Activated CD8-positive, alpha-beta memory T cell treated with anti-CD3 and anti-CD28 coated beads for 48 hours (primary cell): ENCODE results near the gene DHRS13.
"Not testable (repeated sequence)": the region's sequence is repeated elsewhere in the genome, so short reads cannot be mapped to it uniquely, and the experiment has no call there.

Experiments used
- DNase-seq, 3 experiments: peaks; one replicate each; pipeline ENCODE4 v3.0.0-alpha.2; 2020; ENCODE audit warnings: low read depth in 2 of 3, low spot score in 2 of 3

Gene DHRS13

GRCh38 chr17:28937044-28937729 lies 34.3 kb upstream of the DHRS13 start:
- no peak for DNase-seq

DNA sequence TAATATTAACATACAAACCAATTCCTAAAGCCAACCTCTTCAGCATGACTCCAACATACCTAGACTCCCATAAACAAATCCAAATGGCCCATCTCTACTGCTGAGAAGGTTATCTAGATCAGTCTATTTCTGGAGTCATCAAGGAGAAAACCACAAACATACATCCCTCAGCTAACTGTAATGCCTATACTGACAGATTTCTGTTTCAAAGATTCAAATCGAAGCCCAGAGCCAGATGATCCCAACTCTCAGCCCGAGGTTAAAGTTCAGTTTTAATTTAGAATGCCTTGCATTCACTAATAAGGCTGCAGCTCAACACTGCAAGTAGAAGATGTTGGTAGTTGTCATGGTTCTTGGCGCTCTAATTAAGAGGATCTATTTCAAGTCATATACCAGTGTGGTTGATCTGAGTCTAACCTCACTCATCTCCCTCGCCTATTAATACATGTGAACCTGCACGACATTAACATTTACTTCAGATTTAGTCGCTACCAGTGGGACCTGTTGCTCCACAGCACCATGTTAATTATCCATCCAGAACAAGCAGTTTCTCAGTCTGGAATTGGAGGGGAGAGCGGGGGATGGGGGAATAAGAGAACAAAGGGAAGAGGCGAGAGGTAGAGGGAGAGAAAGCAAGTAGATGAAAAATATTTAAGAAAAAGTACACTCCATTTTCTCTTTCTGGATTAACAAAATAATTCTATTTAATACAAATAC lies 33.0 kb upstream of the DHRS13 start:
- no peak for DNase-seq

DNA sequence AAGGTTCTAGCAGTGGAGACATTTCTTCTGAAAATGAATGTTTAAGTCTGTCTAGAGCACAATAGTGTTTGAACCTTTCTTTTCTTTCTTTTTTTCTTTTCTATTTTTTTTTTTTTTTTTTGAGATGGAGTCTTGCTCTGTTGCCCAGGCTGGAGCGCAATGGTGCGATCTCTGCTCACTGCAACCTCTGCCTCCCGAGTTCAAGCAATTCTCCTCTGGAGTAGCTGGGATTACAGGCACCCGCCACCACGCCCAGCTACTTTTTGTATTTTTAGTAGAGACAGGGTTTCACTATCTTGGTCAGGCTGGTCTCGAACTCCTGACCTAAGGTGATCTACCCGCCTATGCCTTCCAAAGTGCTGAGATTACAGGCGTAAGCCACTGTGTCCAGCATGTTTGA lies 31.6 kb upstream of the DHRS13 start:
- not testable (repeated sequence) for DNase-seq

GRCh38 chr17:28929787-28930186 lies 26.9 kb upstream of the DHRS13 start:
- no peak for DNase-seq

DNA sequence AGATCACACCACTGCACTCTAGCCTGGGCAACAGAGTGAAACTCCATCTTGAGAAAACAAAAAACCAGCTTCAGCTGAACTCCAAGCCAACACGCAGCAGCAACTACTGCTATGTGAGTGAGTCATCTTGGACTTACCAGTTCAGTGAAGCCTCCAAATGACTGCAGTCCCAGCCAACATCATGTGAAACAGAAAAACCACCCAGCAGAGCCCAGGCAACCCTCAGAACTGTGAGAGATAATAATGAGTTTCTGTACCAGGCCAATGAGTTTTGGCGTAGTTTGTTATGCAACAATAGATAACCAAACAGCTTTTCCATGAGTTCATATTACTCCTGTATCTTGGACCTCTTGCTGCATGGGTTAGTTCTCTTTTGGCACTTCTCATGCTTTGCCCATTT lies 25.2 kb upstream of the DHRS13 start:
- DNase-seq = no peak

GRCh38 chr17:28926786-28927185 lies 23.9 kb upstream of the DHRS13 start:
- DNase-seq = no peak

- no peak for DNase-seq
These were observed 23.5 kb upstream of the DHRS13 start for GRCh38 chr17:28926366-28926765.

- DNase-seq = no peak
These were observed 23.1 kb upstream of the DHRS13 start for GRCh38 chr17:28925912-28926365.

DNA sequence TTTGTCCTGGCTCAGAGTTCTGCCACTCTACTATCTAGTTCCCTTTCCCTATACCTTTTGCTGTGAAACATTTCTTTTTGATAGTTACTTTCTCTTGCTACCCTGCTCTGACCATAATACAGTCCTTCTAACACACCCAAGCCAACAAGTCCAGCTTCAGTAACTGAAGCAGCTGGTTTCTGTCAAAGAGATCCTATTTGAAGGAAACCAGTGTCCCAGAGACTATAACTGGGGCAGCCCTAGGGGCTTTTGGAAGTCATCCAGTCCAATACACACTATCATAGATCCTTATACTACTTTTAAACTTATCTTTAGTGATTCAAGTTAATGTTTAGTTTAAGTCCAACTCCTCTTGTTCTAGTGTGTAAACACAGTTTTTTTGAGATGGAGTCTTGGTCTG lies 17.3 kb upstream of the DHRS13 start:
- no peak for DNase-seq

DNA sequence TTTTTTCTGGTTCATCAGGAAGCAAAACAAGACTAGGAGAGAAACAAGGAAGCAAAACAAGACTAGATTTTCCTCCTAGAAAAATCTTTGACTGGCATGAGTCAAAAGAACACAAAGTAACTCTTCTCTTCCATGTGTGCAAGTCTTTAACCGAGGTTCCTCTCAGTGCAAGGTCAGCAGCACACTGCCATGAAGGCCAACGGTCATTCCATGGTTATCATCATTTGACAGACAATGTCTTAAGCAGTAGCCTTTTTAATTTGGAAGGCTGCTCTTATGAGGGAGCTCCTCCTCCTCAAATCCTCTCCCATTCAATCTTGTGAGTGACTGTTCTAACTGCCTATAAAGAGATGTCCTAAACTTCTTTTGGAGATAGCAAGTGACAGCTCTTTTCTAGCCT lies 15.4 kb upstream of the DHRS13 start:
- no peak for DNase-seq

DNA sequence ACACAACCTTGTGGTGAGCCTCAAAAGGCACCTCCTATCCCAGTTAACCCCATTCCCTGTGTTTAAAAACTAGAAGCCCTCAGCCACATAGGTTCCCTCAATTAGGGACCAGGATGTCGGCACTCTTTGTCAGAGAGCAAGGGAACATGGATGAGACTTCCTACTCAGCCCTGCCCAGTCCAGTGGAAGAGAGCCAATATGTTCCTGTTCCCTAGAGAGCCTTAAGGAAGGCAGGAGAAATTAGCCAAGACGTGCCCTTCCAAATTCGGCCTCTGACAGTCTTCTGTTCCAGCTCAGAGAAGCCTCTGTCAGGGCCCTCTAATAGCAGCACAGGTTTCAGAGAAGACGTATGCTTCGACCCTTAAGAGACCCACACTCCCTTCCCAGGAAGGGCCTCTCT lies 14.6 kb upstream of the DHRS13 start:
- DNase-seq = no peak

- no peak for DNase-seq
These were observed 14.2 kb upstream of the DHRS13 start for GRCh38 chr17:28917029-28917428.

- no peak for DNase-seq
These were observed 13.5 kb upstream of the DHRS13 start for GRCh38 chr17:28916302-28916934.

DNA sequence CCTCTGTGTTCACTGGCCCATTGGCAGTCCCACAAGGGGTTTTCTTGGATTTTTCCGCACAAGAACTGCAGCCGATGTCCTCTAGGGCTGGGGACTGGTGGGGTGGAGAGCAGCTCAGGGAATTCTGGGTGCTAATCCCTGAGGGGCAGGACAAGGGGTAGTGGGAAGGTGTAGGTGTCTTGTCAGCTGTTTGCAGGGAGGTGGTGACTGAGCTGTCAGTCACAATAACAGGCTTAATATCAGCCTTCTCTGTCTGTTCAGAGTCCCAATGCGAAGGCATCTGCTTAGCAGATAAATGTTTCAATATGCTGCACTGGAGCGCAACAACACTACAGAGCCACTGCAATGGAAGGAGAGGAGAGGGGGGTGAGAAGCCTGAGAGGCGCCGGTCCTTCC lies 10.1 kb upstream of the DHRS13 start:
- DNase-seq = no peak

GRCh38 chr17:28912281-28912937 lies 9.5 kb upstream of the DHRS13 start:
- DNase-seq = no peak

GRCh38 chr17:28911411-28912045 lies 8.6 kb upstream of the DHRS13 start:
- no peak for DNase-seq

GRCh38 chr17:28910534-28910933 lies 7.7 kb upstream of the DHRS13 start:
- DNase-seq = no peak

GRCh38 chr17:28908640-28909167 lies 5.8 kb upstream of the DHRS13 start:
- no peak for DNase-seq

DNA sequence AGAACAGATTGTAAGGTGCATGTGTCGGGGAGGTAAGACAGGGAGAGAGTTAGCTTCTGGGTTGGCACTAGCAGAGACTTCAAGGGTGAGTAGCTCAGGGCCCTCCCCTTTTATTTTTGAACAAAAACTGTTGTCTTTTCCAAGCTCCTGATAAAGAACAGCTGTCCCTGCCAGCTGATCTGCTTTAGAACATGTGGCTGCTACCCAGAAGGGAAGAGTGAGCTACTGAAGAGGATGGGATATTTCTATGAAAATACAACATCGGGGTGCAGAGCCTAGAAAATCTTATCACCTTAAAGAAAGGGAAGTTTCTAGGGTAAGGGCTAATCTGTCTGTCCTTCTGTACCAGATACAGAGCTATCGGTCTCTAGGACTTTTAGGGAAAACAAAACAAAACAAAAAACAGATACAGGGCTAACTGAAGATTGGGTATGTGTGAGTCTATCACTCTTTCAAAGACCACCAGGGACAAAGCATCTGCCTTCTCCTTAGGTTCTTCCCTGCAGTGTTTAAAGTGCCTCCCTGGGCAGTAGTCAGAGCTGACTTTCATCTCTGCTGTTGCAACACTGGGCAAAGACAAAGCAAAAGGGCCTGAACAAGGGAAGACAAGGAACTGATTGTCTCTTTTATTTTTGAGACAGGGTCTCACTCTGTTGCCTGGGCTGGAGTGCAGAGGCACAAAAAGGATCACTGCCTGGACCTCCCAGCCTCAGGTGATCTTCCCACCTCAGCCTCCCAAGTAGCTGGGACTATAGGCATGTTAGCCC lies 5.0 kb upstream of the DHRS13 start:
- no peak for DNase-seq

DNA sequence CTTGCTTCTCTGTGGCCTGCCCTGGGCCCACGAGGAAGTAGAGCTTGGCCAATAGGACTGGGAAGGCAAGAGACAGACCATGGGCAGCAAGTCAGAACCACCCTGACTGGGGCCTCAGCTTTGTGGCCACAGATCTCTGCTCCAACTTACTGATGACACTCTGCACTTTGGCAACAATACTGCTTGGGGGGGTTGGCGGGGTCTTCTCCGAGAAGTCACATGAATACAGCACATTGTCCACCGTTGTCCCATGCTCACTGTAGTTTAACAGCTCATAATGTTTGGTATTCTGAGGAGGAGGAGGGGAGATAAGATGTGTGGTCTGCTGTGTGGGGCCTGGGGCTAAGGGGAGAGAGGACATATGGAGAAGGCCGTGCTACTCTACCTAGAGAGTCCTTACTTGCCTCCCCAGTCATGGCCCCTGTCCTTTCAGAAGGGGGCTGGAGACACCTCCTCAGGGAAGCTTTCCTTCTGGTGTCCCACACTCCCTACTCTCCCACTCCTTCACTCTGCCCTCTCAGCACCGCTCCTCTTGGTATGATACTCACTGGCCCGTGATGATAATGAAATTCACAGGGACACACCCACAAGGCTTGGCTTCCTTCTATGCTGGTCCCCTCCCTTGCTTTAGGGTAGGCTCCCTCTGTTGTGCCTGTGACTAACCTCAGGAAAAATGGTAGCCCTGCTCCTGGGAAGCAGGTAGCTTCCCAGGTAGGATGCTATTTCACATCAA lies 4.0 kb upstream of the DHRS13 start:
- no peak for DNase-seq
